AG04449 (cell line): ENCODE data around the gene TAF1C.

ENCODE experiments used
- CTCF ChIA-PET: fragments of 350-600 bp; formaldehyde crosslinking; extraction: SDS; loops from one replicate; lab custom pipeline; 2021; ENCODE audit warnings: antibody characterized with exemption; lab: Yijun Ruan, JAX
- POLR2A ChIA-PET: fragments of 400-600, 350-600 bp; formaldehyde crosslinking; extraction: SDS; loops from one replicate; lab custom pipeline; 2020; ENCODE audit warnings: antibody characterized with exemption, inconsistent platforms; lab: Yijun Ruan, JAX
- DNase-seq: peaks from one replicate; pipeline ENCODE4 v3.0.0-alpha.2; 2010; ENCODE audit warnings: low read depth, low spot score
- H3K4me3 ChIP-seq: 2 replicates; pipeline ENCODE4 v1.5.1; 2011; ENCODE audit warnings: low read depth, mild to moderate bottlenecking, control low read depth, low read length
- TF ChIP-seq, protein P1 (sequence below): IDR thresholded peaks from one replicate; pipeline ENCODE4 v1.5.1; 2011; ENCODE audit warnings: mild to moderate bottlenecking, moderate library complexity, low read length, control low read depth, inconsistent platforms; ENCODE audit not compliant: insufficient read depth; ENCODE audit errors: missing control alignments

TAF1C gene

DNA sequence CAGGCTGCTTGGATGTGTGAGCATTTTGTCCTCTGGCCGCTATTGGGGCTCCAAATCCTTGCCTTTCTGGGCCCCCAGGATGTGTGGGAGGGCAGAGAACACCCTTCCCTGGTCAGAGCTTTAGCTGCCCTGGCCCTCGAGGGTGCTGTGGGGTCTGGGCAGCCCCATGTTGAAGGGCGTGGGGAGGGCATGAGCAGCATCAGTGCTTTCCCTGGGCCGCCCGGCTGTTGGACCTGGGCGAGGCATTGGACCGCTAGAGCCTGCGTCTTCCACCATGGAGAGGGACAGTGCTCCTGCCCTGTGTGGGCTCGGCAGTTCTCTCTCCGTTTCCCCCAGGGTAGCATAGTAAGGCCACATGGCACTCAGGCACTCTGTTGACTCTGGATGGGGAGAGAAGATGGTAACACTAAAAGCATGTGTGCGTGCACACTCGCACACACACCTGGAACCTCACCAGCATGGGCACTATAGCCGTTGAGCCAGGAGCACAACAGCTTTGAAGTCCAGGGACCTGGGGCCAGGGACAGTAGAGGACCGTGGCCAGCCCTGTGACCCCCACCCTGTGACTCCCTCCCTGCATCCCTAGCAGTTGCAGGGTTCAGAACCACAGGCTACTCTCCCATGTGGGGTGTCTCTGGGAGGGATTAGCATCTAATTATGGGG is 10.7 kb upstream of the TAF1C start:
- CTCF ChIA-PET = interaction anchor here (4.1 kb wide), 1 partner anchor 11 kb away, joined by 25 read pairs; the partner anchor contains the start of gene TAF1C
- TF ChIP-seq, protein P1, sequence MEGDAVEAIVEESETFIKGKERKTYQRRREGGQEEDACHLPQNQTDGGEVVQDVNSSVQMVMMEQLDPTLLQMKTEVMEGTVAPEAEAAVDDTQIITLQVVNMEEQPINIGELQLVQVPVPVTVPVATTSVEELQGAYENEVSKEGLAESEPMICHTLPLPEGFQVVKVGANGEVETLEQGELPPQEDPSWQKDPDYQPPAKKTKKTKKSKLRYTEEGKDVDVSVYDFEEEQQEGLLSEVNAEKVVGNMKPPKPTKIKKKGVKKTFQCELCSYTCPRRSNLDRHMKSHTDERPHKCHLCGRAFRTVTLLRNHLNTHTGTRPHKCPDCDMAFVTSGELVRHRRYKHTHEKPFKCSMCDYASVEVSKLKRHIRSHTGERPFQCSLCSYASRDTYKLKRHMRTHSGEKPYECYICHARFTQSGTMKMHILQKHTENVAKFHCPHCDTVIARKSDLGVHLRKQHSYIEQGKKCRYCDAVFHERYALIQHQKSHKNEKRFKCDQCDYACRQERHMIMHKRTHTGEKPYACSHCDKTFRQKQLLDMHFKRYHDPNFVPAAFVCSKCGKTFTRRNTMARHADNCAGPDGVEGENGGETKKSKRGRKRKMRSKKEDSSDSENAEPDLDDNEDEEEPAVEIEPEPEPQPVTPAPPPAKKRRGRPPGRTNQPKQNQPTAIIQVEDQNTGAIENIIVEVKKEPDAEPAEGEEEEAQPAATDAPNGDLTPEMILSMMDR = no peak
- POLR2A ChIA-PET = interaction anchor here (1.1 kb wide), 1 partner anchor 11 kb away, joined by 5 read pairs; the partner anchor contains the start of gene TAF1C
- H3K4me3 ChIP-seq = no peak overlapping the region
- no peak for DNase-seq

DNA sequence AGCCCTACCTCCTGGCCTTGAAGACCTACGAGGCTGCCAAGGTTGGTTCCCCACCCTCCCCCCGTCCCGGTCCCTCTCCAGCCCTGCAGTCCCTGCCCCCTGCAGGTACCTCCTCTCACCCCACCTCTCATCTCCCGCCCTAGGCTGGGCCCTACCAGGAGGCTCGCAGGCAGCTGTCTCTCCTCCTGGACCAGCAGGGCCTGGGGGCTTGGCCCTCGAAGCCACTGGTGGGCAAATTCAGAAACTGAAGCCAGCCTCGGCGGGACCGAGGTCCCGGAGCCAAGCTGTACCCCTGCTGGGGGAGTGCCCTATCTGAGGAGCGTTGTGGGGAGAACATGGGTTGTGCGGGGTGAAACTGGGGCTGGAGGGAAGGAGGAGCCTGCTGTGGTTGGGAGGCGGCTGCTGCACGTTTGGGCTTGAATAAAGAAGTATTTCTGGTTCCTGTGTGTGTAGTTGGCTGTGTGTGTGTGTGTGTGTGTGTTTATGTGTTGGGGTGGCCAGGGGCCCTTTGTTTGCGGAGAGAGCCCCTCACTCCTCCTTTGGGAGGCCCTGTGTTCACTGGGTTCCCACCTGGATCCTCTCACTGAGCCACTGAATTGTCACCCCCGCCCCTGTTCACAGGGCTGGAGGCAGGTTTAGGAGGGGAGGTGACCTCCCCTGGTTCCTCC is 10.0 kb upstream of the TAF1C start:
- ChIA-PET POLR2A (interaction anchor here (1.1 kb wide), 1 partner anchor 10 kb away, joined by 5 read pairs; the partner anchor contains the start of gene TAF1C), CTCF (interaction anchor here (4.1 kb wide), 1 partner anchor 10 kb away, joined by 25 read pairs; the partner anchor contains the start of gene TAF1C)
- no peak overlapping the region for H3K4me3 ChIP-seq
- TF ChIP-seq, protein P1 = no peak
- DNase-seq = no peak

DNA sequence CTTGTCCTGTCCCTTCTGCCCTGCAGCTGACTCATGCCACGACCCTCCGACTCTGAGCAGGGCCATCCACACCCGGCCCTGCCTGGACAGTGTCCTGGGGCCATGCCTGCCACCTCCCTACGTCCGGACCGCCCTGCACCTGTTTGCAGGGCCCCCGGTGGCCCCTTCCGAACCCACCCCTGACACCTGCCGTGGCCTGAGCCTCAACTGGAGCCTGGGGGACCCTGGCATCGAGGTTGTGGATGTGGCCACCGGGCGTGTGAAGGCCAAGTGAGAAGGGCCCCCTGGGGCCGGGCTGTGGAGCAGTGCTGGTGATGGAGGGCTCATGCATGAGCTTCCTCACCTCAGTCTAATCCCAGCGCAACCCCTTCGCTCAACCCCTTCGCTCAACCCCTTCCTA is 9.2 kb upstream of the TAF1C start:
- TF ChIP-seq, protein P1 = no peak
- CTCF ChIA-PET = interaction anchor here (4.1 kb wide), 1 partner anchor 9 kb away, joined by 25 read pairs; the partner anchor contains the start of gene TAF1C
- no peak overlapping the region for H3K4me3 ChIP-seq
- DNase-seq = no peak
- POLR2A ChIA-PET = interaction anchor here (1.1 kb wide), 1 partner anchor 9 kb away, joined by 5 read pairs; the partner anchor contains the start of gene TAF1C

DNA sequence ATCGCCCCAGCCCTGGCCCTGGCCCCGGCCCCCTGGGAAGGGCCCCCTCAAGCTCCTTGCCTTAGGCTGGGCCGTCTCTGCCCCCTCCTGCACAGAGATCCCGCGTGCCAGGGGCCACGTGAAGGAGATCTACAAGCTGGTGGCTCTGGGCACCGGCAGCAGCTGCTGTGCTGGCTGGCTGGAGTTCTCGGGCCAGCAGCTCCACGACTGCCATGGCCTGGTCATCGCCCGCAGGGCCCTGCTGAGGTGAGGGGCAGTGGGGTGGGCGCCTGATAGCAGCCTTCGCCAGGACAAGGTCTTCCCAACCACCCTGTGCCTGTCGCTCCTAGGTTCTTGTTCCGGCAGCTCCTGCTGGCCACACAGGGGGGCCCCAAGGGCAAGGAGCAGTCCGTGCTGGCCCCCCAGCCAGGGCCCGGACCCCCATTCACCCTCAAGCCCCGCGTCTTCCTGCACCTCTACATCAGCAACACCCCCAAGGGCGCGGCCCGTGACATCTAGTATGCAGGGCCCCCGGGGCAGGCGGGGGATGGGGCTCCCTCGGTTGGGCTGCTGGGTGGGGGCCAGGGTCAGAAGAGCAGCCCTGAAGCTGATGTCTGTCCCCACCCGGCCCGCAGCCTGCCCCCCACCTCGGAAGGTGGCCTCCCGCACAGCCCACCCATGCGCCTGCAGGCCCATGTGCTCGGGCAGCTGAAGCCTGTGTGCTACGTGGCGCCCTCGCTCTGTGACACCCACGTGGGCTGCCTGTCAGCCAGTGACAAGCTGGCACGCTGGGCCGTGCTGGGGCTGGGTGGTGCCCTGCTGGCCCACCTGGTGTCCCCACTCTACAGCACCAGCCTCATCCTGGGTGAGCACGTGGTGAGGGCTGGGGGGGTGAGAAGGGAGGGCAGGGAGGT is 8.6 kb upstream of the TAF1C start:
- no peak for DNase-seq
- CTCF ChIA-PET = interaction anchor here (4.1 kb wide), 1 partner anchor 8 kb away, joined by 25 read pairs; the partner anchor contains the start of gene TAF1C
- no peak overlapping the region for H3K4me3 ChIP-seq
- POLR2A ChIA-PET = no interaction called here
- TF ChIP-seq, protein P1 = no peak

DNA sequence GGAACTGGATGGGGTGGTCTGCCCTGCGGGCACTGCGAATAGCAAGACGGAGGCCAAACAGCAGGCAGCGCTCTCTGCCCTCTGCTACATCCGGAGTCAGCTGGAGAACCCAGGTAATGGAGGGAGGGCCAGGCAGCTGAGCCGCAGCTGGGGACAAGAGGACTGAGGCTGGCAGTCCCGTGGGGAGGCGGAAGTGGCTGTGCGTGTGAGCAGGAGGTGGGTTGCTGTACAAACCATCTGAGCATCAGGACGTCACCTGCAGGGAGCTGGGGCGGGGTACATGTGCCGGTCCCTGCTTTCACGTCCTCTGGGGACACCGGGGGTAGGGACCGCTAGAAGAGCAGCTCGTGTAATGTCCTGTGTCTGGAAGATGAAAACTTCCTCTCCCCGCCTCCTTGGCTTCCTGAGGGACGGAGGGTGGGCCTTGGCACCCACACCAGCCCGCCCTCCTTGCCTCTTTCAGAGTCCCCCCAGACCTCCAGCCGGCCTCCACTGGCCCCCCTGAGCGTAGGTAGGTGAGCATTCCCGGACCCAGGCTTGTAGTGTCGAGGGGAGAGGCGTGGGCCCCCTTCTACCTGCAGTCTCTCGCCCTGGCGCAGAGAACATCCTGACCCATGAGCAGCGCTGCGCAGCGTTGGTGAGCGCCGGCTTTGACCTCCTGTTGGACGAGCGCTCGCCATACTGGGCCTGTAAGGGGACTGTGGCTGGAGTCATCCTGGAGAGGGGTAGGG is 7.8 kb upstream of the TAF1C start:
- POLR2A ChIA-PET = no interaction called here
- TF ChIP-seq, protein P1 = no peak
- H3K4me3 ChIP-seq = no peak overlapping the region
- no peak for DNase-seq
- CTCF ChIA-PET = interaction anchor here (4.1 kb wide), 1 partner anchor 8 kb away, joined by 25 read pairs; the partner anchor contains the start of gene TAF1C
